ENCODE results near the gene ELAC1. TPM values are rescaled to one million over a fixed set of nuclear protein-coding genes. Genes with fewer than 3 reads are reported as not detected.
A peak's percentile ranks its signal among the peaks of the same experiment; 100 is the strongest.
"Not testable (repeated sequence)": the region's sequence is repeated elsewhere in the genome, so short reads cannot be mapped to it uniquely, and the experiment has no call there.

Gene ELAC1
- total RNA-seq, 3 donors from 2014 or later (not counting 1 experiment from before 2014, with no cell fraction given) = 7.9 to 10.0 (median 8.9) TPM

DNA sequence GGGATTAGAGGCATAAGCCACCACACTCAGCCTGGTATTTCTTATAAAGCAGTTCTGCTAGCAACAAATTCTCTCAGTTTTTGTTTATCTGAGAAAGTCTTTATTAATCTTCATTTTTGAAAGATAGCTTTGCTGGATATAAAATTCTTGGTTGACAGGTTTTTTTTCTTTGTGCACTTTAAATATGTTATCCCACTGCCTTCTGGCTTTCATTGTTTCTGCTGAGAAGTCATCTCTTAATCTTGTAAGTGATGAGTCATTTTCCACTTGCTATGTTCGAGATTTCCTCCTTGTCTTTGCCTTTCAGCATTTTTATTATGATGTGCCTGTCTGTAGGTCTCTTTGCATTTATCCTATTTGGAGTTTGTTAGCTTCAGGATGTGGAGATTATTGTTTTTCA lies 5.9 kb upstream of the ELAC1 start:
- Mint-ChIP-seq H3K36me3 (peaks cover 10% of the 10 kb centered on the region), H3K27ac (no peak overlapping the region), H3K27me3 (ENCODE audit: low read depth in 2 of 2) (peaks cover 7 to 13% of the 10 kb centered on the region in 2 donors), H3K4me3 (no peak overlapping the region), H3K4me1 (no peaks in the 10 kb centered on the region), H3K9me3 (peaks cover 5 to 10% of the 10 kb centered on the region in 2 donors)
- Histone ChIP-seq H3K4me3 (ENCODE audit: low read length) (no peak overlapping the region), H3K9me3 (ENCODE audit: control insufficient read depth, insufficient read depth, low read length) (peaks cover 7% of the 10 kb centered on the region), H3K27ac (ENCODE audit: low read length) (no peak overlapping the region), H3K4me1 (ENCODE audit: control insufficient read depth, insufficient read depth, low read length) (no peaks in the 10 kb centered on the region), H3K27me3 (ENCODE audit: control insufficient read depth, insufficient read depth, low read length) (no peaks in the 10 kb centered on the region), H3K36me3 (ENCODE audit: control insufficient read depth, insufficient read depth, low read length) (no peaks in the 10 kb centered on the region)
- DNase-seq (no peak), ATAC-seq (peak in 1 of 3 donors; percentile 52)
- 88% methylated on average over 1 of the region's 1 CpG for whole genome bisulfite sequencing (ENCODE audit: insufficient coverage)
- intact Hi-C loops (cut with micrococcal nuclease) = loop anchor here (10.0 kb wide), 2 partner anchors 93 to 677 kb away; partner anchors contain the start of genes CXXC1 and MBD1
- TF ChIP-seq, protein P1, sequence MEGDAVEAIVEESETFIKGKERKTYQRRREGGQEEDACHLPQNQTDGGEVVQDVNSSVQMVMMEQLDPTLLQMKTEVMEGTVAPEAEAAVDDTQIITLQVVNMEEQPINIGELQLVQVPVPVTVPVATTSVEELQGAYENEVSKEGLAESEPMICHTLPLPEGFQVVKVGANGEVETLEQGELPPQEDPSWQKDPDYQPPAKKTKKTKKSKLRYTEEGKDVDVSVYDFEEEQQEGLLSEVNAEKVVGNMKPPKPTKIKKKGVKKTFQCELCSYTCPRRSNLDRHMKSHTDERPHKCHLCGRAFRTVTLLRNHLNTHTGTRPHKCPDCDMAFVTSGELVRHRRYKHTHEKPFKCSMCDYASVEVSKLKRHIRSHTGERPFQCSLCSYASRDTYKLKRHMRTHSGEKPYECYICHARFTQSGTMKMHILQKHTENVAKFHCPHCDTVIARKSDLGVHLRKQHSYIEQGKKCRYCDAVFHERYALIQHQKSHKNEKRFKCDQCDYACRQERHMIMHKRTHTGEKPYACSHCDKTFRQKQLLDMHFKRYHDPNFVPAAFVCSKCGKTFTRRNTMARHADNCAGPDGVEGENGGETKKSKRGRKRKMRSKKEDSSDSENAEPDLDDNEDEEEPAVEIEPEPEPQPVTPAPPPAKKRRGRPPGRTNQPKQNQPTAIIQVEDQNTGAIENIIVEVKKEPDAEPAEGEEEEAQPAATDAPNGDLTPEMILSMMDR (IDR thresholded peaks at IDR 0.05) = no peak

- intact Hi-C loops (cut with micrococcal nuclease) = loop anchor here (5.0 to 10.0 kb wide), 3 partner anchors 63 to 685 kb away; partner anchors contain the start of genes CXXC1, MBD1 and SMAD4
- ATAC-seq (no peak), DNase-seq (no peak)
- Histone ChIP-seq H3K4me1 (ENCODE audit: control insufficient read depth, insufficient read depth, low read length) (peaks cover 7% of the 10 kb centered on the region), H3K27me3 (ENCODE audit: control insufficient read depth, insufficient read depth, low read length) (no peaks in the 10 kb centered on the region), H3K27ac (ENCODE audit: low read length) (no peak overlapping the region), H3K9me3 (ENCODE audit: control insufficient read depth, insufficient read depth, low read length) (no peaks in the 10 kb centered on the region), H3K4me3 (ENCODE audit: low read length) (no peak overlapping the region), H3K36me3 (ENCODE audit: control insufficient read depth, insufficient read depth, low read length) (peaks cover under 1% of the 10 kb centered on the region)
- 92% methylated on average over 5 of the region's 5 CpGs for WGBS (ENCODE audit: insufficient coverage)
- no peaks in the 10 kb centered on the region for H3K36me3 Mint-ChIP-seq
- H3K9me3 Mint-ChIP-seq = no peaks in the 10 kb centered on the region
- H3K27me3 Mint-ChIP-seq (ENCODE audit: low read depth in 2 of 2) = no peaks in the 10 kb centered on the region
- TF ChIP-seq, protein P1 (IDR thresholded peaks at IDR 0.05) = no peak
- H3K4me1 Mint-ChIP-seq = peaks cover 17 to 25% of the 10 kb centered on the region in 2 donors
- peak overlapping the region; percentile 62 for H3K4me3 Mint-ChIP-seq
- peak overlapping the region; percentile 58 to 73 for H3K27ac Mint-ChIP-seq
Measured at GRCh38 chr18:50969448-50969847, 1.6 kb downstream of the ELAC1 start.

DNA sequence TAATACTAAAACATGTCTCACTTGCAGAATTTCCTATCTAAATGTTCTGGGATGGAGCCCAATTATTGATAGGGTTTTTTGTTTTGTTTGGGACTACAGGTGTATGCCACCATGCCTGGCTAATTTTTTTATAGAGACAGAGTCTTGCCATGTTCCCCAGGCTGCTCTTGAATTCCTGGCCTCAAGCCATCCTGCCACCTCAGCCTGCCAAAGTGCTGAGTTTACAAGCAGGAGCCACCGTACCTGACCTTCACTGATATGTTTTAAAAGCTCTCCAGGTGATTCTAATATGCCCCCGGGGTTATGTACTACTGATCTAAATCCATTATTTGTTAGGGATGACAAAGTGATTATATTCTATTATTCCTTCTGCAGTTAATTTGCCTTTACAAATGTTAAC lies 2.2 kb downstream of the ELAC1 start:
- 83% methylated on average over 2 of the region's 2 CpGs for WGBS (ENCODE audit: insufficient coverage)
- TF ChIP-seq, protein P1 (IDR thresholded peaks at IDR 0.05) = no peak
- intact Hi-C loops (cut with micrococcal nuclease) = no loop called here
- Mint-ChIP-seq H3K27me3 (ENCODE audit: low read depth in 2 of 2) (no peaks in the 10 kb centered on the region), H3K36me3 (no peaks in the 10 kb centered on the region), H3K27ac (peak overlapping the region; percentile 59 to 66), H3K4me3 (peak overlapping the region; percentile 71), H3K4me1 (peaks cover 17 to 25% of the 10 kb centered on the region in 2 donors), H3K9me3 (no peaks in the 10 kb centered on the region)
- H3K27ac ChIP-seq (ENCODE audit: low read length) = no peak overlapping the region
- DNase-seq (no peak), ATAC-seq (no peak)
- H3K4me1 ChIP-seq (ENCODE audit: control insufficient read depth, insufficient read depth, low read length) = peaks cover 7% of the 10 kb centered on the region
- H3K36me3 ChIP-seq (ENCODE audit: control insufficient read depth, insufficient read depth, low read length) = peaks cover 6% of the 10 kb centered on the region
- no peaks in the 10 kb centered on the region for H3K9me3 ChIP-seq (ENCODE audit: control insufficient read depth, insufficient read depth, low read length)
- no peak overlapping the region for H3K4me3 ChIP-seq (ENCODE audit: low read length)
- no peaks in the 10 kb centered on the region for H3K27me3 ChIP-seq (ENCODE audit: control insufficient read depth, insufficient read depth, low read length)

DNA sequence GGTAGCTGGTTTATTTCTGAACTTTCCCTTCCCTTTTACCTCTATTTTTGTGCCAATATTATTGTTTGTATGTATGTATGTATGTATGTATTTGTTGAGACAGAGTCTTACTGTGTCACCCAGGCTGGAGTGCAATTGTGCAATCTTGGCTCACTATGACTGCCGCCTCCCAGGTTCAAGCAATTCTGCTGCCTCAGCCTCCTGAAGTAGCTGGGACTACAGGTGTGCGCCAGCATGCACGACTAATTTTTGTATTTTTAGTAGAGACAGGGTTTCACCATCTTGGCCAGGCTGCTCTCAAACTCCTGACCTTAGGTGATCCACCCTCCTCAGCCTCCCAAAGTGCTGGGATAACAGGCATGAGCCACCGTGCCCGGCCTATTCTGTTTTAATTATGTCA lies 4.6 kb downstream of the ELAC1 start:
- DNase-seq; H3K9me3 ChIP-seq (ENCODE audit: control insufficient read depth, insufficient read depth, low read length); H3K27ac Mint-ChIP-seq; H3K4me3 Mint-ChIP-seq; H3K9me3 Mint-ChIP-seq; H3K27ac ChIP-seq (ENCODE audit: low read length); H3K27me3 Mint-ChIP-seq (ENCODE audit: low read depth in 2 of 2); intact Hi-C loops (cut with micrococcal nuclease); ATAC-seq; H3K4me1 ChIP-seq (ENCODE audit: control insufficient read depth, insufficient read depth, low read length); H3K4me3 ChIP-seq (ENCODE audit: low read length); H3K27me3 ChIP-seq (ENCODE audit: control insufficient read depth, insufficient read depth, low read length): not testable (repeated sequence)
- WGBS (ENCODE audit: insufficient coverage) = 78% methylated on average over 3 of the region's 5 CpGs
- peaks cover 15 to 24% of the 10 kb centered on the region in 2 donors for H3K4me1 Mint-ChIP-seq
- peaks cover 13% of the 10 kb centered on the region for H3K36me3 Mint-ChIP-seq
- H3K36me3 ChIP-seq (ENCODE audit: control insufficient read depth, insufficient read depth, low read length) = peaks cover 29% of the 10 kb centered on the region

Measured in natural killer cell (primary cell).